Suprapubic skin (tissue), 4 donors: ENCODE data around the gene HABP4. TPM values are rescaled to one million over a fixed set of nuclear protein-coding genes. Genes with fewer than 3 reads are reported as not detected.

Source experiments
- DNase-seq, 2 donors: peaks; one replicate each; pipeline ENCODE4 v3.0.0-alpha.2; 2019; ENCODE audit warnings: low spot score in 2 of 2
- H3K27ac ChIP-seq: fragments of 200-600 bp; sonication (generic); one replicate; pipeline ENCODE4 v1.5.1; 2019
- H3K27me3 ChIP-seq: fragments of 200-600 bp; sonication (generic); one replicate; pipeline ENCODE4 v1.5.1; 2019
- H3K36me3 ChIP-seq: fragments of 200-600 bp; sonication (generic); one replicate; pipeline ENCODE4 v1.5.1; 2019
- H3K4me1 ChIP-seq: fragments of 200-600 bp; sonication (generic); one replicate; pipeline ENCODE4 v1.5.1; 2019
- H3K4me3 ChIP-seq: fragments of 200-600 bp; sonication (generic); one replicate; pipeline ENCODE4 v1.5.1; 2019; ENCODE audit warnings: mild to moderate bottlenecking
- H3K9me3 ChIP-seq: fragments of 200-600 bp; sonication (generic); one replicate; pipeline ENCODE4 v1.5.1; 2019
- CTCF ChIP-seq, 2 donors: fragments of 200-600 bp in 1 of 2; fragments of 450-650 bp in 1 of 2; sonication (generic) in 1 of 2; IDR thresholded peaks; one replicate each; pipeline ENCODE4 v1.5.1; 2016 to 2019; ENCODE audit warnings: antibody characterized with exemption in 2 of 2, mild to moderate bottlenecking in 1 of 2, moderate library complexity in 1 of 2
- EP300 ChIP-seq: sonication (generic); formaldehyde crosslinking; IDR thresholded peaks from one replicate; pipeline ENCODE4 v1.6.1; 2017; ENCODE audit warnings: antibody characterized with exemption
- POLR2A ChIP-seq, 2 donors: fragments of 450-650 bp; IDR thresholded peaks; one replicate each; pipeline ENCODE4 v1.6.1; 2017; ENCODE audit warnings: antibody characterized with exemption in 2 of 2, mild to moderate bottlenecking in 2 of 2, moderate library complexity in 2 of 2
- POLR2AphosphoS5 ChIP-seq, 3 donors: sonication (generic); formaldehyde crosslinking; IDR thresholded peaks; one replicate each; pipeline ENCODE4 v1.6.1; 2017; ENCODE audit warnings: antibody characterized with exemption in 3 of 3
- WGBS: methylation state at CpG from one replicate; pipeline ENCODE4 v1.1.5; 2018; 5-methylcytosine and 5-hydroxymethylcytosine counted together
- total RNA-seq, 4 donors: library from RNA; depleted of rRNA; stranded (reverse); fragments of >200 nt; gene quantifications; one replicate each; pipeline ENCODE4 v1.1.0, GENCODE V29; 2016

HABP4 gene
- total RNA-seq, 4 donors from 2014 or later = 3.9 to 9.2 (median 7.1) TPM

GRCh38 chr9:96524045-96524444 lies 74.1 kb downstream of the HABP4 start:
- WGBS = 93% methylated on average over 7 of the region's 7 CpGs
- Histone ChIP-seq H3K4me1 (no peaks in the 10 kb centered on the region), H3K4me3 (no peak overlapping the region), H3K27ac (no peak overlapping the region), H3K36me3 (peaks cover 6% of the 10 kb centered on the region), H3K27me3 (no peaks in the 10 kb centered on the region), H3K9me3 (no peaks in the 10 kb centered on the region)
- DNase-seq = no peak
- TF ChIP-seq CTCF (IDR thresholded peaks at IDR 0.05) (no peak), POLR2A (IDR thresholded peaks at IDR 0.05) (no peak)

GRCh38 chr9:96524764-96525163 lies 74.8 kb downstream of the HABP4 start:
- Histone ChIP-seq H3K27me3 (no peaks in the 10 kb centered on the region), H3K27ac (no peak overlapping the region), H3K36me3 (peaks cover 6% of the 10 kb centered on the region), H3K4me3 (no peak overlapping the region), H3K4me1 (no peaks in the 10 kb centered on the region), H3K9me3 (no peaks in the 10 kb centered on the region)
- TF ChIP-seq POLR2A (IDR thresholded peaks at IDR 0.05) (no peak), POLR2AphosphoS5 (IDR thresholded peaks at IDR 0.05) (no peak), CTCF (IDR thresholded peaks at IDR 0.05) (no peak), EP300 (no peak)
- 83% methylated on average over 2 of the region's 2 CpGs for WGBS
- no peak for DNase-seq

- no peaks in the 10 kb centered on the region for H3K27me3 ChIP-seq
These were observed 82.2 kb downstream of the HABP4 start for GRCh38 chr9:96532173-96532572.

GRCh38 chr9:96540106-96540505 lies 90.1 kb downstream of the HABP4 start:
- 98% methylated on average over 3 of the region's 3 CpGs for WGBS
- TF ChIP-seq POLR2AphosphoS5 (IDR thresholded peaks at IDR 0.05) = no peak
- TF ChIP-seq POLR2A (IDR thresholded peaks at IDR 0.05) = no peak
- TF ChIP-seq CTCF (IDR thresholded peaks at IDR 0.05) = no peak
- TF ChIP-seq EP300 = no peak
- no peaks in the 10 kb centered on the region for H3K4me1 ChIP-seq
- peaks cover 29% of the 10 kb centered on the region for H3K36me3 ChIP-seq
- no peaks in the 10 kb centered on the region for H3K9me3 ChIP-seq
- no peak overlapping the region for H3K4me3 ChIP-seq
- DNase-seq = no peak
- H3K27me3 ChIP-seq = no peaks in the 10 kb centered on the region
- H3K27ac ChIP-seq = no peak overlapping the region

More at GRCh38 chr9:96532173-96532572, 82.2 kb downstream of the HABP4 start:
- Histone ChIP-seq H3K4me1 (no peaks in the 10 kb centered on the region), H3K27ac (no peak overlapping the region), H3K9me3 (no peaks in the 10 kb centered on the region), H3K4me3 (no peak overlapping the region), H3K36me3 (peaks cover 8% of the 10 kb centered on the region)
- DNase-seq = no peak
- TF ChIP-seq POLR2A (IDR thresholded peaks at IDR 0.05) (no peak), POLR2AphosphoS5 (IDR thresholded peaks at IDR 0.05) (no peak), CTCF (IDR thresholded peaks at IDR 0.05) (no peak), EP300 (no peak)

Other genes starting within 250 kb of the HABP4 start
- gene HSD17B3, start 148.0 kb upstream of the HABP4 start, total RNA-seq = 1 to 10 TPM in 3 of 4 donors, not detected in 1; 1.2 to 1.7 (median 1.5) TPM
- 10 to 100 TPM; 11.3 to 20.6 (median 17.9) TPM for gene SLC35D2, start 66.5 kb upstream of the HABP4 start, total RNA-seq
- 1 to 10 TPM; 1.9 to 7.0 (median 3.0) TPM for gene ZNF367, start 31.8 kb upstream of the HABP4 start, total RNA-seq
- 10 to 100 TPM in 2 of 4 donors, 1 to 10 TPM in 2; 4.9 to 11.2 (median 8.9) TPM for gene CDC14B, start 169.7 kb downstream of the HABP4 start, total RNA-seq
- 10 to 100 TPM; 11.2 to 16.0 (median 13.6) TPM for gene PRXL2C, start 205.1 kb downstream of the HABP4 start, total RNA-seq